Hematopoietic multipotent progenitor cell treated with erythropoietin and hydrocortisone succinate and interleukin-3 and kit ligand, for 6 days (in vitro differentiated cells): ENCODE measurements around the gene ZDHHC3.
"Not testable (repeated sequence)": the region's sequence is repeated elsewhere in the genome, so short reads cannot be mapped to it uniquely, and the experiment has no call there.

ENCODE experiments used
- DNase-seq: peaks from one replicate; pipeline ENCODE4 v3.0.0-alpha.2; 2015

The ZDHHC3 gene

DNA sequence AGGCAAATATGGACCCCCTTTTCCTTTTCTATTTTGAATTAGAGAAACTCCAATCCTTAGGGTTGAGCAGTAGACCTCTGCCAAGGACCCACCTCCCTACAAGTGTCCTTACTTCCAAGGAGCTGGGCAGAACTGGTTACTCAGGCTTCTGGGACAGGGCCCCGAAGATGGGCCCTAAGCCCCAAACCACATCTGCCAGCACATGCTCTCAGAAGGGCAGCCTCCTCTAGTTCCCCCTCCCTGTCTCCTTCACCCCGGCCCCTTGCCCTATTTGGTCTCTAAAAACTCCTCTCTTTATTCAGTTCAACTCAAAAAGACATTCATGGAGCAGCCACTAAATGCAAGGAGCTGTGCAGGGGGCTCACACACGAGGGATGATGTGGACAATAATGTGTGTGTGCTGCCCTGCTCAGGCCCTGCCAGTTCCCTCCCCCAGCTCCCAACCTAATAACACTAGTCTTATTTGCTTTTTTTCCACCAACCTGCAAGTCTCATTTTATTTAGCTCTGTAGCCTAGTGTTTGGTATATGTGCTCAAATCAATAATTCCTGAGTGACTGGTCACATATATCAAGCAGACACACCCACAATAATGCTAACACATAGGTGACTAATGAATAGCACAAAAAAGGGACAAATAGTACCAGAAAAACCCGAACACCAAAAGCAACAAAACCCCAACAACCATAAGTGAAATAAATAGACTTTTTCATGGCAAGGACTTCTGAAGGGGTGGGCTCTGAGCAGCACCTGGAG is 12.2 kb downstream of the ZDHHC3 start:
- no peak for DNase-seq

- no peak for DNase-seq
These were observed 13.2 kb downstream of the ZDHHC3 start for GRCh38 chr3:44962621-44963393.

DNA sequence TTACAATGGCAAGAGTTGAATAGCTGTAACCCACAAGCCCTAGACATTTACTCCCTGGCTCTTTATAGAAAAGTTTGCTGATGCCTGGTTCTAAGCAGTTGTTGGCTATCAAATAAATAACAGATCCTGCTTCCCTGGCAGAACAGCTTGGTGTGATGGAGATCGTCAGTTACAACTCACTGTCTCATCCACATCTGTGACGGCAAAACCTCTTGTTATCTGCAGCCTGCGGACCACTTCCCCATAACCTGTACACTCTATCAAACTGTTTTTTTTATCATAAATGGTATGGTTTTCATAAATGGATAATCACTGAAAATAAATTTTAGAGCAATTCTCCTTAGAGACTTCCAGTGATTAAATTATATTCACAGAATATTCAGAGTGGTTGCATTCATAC is 14.1 kb downstream of the ZDHHC3 start:
- DNase-seq: peak; percentile 53

DNA sequence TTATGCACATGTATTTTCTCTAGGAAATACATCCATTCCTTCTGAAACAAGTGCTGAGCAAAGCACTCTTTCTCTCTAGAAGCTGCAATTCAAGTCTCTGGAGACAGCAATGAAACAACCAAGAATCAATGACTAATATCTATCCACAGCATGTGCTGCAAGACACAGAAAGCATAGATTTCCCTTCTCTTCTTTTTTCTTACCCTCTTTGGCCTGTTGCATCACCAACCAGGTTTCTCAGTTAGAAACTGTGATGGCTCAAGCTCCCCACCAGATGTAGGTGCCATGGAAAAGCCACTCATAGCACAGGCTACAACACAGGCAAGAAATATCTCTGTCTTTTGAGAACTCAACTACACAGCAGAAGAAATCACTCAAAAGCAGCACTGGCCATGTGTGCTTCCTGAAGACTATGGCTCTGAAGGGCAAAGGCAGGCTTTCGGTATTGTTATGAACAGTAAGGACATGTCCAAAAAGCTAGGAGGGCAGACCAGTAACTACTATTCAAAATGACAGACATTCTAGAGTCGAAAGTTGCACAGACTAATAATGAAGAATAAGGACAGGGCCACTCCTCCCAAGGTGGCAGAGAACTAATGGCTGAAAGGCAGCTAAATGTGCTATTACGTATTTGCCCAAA is 15.5 kb downstream of the ZDHHC3 start:
- DNase-seq: no peak

GRCh38 chr3:44958386-44958785 is 17.6 kb downstream of the ZDHHC3 start:
- no peak for DNase-seq

- no peak for DNase-seq
These were observed 18.0 kb downstream of the ZDHHC3 start for GRCh38 chr3:44957986-44958385.

DNA sequence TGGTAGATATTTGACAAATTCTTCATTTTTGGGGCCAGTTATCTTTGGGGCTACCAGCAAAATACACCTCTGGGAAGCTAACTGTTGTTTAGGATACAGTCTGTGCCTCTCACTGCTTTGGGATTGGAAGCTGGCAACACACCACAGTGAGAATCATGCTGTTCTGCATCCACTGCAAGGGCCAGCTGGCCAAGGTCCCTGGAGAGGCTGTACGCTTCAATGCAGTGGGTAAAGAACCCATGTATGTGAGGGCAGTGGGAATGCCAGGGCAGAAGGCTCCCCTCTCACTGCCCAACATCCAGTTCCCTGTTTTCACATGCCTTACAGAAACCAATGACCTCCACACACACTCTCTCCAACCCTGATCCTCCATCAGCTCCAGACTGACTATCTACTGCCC is 20.1 kb downstream of the ZDHHC3 start:
- no peak for DNase-seq

- peak; percentile 51 for DNase-seq
These were observed 21.0 kb downstream of the ZDHHC3 start for GRCh38 chr3:44954962-44955361.

DNA sequence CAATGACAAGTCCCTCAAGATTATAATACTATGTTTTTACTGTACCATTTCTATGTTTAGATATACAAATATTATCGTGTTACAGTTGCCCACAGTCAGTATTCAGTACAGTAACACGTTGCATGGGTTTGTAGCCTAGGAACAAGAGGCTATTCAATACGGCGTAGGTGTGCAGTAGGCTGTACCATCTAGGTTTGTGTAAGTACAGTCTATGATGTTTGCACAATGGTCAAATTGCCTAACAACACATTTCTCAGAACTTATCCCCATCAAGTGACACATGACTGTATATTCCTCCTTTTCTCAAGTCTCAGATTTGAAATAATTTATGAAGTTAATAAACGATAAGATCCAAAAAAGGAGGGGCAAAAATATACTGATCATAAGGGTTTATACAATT is 21.7 kb downstream of the ZDHHC3 start:
- no peak for DNase-seq

DNA sequence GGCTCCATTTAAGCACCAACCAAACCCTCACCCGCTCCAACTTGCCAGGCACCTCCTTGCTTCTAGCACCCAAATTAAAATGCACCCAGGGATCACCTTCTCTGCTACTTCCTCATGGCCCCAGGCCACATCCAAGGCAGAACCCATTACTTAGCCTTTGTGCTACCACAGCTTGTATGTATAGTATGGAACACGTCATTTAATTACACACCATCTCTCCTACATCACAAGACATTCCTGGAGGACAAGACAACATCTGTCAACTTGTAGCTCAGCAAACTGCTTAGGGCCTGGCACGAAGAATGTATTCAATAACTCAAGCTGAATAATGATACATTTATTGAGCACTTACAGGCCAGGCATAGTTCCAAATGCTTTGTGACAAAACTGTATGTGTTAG is 23.3 kb downstream of the ZDHHC3 start:
- DNase-seq: no peak

GRCh38 chr3:44950275-44950734 is 25.7 kb downstream of the ZDHHC3 start:
- no peak for DNase-seq

DNA sequence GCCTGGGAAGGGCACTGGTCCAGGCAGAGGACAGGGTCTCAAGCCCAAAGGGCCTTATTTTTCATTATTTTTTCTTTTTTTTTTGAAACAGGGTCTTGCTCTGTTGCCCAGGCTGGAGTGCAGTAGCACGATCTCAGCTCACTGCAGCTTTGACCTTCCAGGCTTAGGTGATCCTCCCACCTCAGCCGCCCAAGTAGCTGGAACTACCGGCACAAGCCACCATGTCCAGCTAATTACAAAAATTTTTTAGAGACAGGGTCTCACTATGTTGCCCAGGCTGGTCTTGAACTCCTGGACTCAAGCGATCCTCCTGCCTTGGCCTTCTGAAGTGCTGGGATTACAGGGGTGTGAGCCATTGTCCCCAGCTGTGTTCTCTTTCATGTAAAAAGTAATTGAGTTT is 26.2 kb downstream of the ZDHHC3 start:
- not testable (repeated sequence) for DNase-seq

DNA sequence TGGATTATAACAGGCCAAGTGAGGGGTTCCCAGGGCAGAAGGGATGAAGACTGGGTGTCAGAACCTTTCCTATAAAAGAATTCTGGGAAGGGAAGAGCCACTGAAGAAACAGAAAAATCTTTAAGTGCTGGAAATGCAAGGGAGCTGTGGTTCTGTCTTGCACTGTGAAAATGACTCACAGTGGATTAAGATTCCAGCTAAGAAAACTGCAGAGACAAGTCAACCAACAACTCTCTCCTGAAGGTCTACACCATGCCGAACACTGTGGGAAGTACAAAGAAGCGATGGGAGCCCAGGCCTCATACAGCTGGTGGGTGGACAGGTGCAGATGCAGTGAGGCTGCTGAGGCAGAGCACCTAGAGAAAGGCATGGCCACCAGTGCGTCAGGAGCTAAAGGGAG is 27.7 kb downstream of the ZDHHC3 start:
- no peak for DNase-seq

DNA sequence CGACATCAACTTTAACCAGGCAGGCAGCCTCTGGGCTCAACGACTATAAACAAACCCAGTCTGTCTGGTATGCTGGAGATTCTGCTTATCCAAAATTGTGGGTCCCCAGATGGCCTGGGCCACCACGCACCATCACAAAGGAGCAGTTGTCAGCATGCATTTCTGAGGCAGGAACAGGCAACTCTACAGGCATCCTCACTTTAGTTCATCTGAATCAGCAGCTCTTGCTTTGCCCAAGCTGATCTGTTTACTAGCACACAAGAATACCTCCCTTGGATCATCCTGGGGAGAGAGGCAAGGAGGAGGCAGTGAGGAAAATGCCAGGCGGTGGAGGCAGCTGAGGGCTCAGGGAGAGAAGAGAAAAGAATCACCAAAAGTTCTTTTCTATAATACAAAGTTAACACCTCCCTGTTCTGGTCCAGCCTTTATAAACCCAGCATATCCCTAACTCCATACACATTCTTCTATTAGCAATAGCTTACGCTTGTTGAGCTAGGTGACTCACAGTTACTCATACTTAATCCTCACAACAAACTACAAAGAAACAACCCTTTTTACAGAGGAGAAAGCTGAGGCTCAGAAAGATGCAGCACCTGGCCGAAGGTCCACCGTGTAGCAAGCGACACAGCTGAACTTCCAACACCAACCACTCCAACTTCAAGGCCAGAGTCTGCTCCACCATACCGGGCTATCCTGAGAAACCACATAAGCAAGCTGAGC is 33.6 kb downstream of the ZDHHC3 start:
- no peak for DNase-seq

DNA sequence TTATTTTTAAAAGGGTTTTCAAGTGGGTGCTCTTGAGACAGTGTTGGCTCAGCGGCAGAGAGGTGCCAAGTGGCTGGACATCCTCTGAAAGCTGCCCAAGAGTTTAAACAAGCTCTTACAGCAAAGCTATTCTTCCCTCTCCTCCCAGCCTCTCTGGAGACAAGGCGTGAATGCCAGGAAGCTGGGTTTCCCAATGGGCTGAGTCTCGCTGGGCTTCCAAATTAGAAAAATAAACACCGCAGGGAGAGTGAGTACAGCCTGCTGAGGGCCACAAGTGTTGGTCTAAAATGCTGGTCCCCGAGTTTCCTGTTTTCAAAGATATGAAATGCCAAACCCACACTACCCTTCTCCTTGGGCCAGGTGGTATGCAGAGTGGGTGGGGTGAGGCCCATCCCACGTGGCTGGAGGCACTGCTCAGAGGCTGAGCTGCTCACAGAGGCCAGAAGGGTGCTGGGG is 36.4 kb downstream of the ZDHHC3 start:
- no peak for DNase-seq

GRCh38 chr3:44932986-44933944 is 42.7 kb downstream of the ZDHHC3 start:
- DNase-seq: no peak

DNA sequence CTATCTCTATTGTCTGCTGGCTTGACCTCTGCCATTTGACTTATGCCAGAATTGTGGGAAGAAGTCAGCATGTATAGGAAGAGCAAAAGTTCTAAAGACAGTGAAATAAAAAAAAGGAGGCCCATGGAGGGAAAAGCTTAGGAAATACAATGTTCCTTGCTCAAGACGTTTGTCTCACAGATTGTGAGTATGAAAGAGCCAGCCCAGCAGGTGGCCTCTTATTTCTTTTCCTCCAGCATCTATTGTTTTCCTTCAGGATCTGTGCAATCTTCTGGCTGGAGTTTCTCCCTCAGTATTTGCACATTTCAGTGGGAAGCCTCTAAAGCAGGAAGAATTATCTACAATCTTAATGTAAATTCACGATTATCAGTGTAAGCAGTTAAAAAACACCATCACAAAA is 43.7 kb downstream of the ZDHHC3 start:
- DNase-seq: no peak

GRCh38 chr3:44931791-44932190 is 44.2 kb downstream of the ZDHHC3 start:
- DNase-seq: no peak

DNA sequence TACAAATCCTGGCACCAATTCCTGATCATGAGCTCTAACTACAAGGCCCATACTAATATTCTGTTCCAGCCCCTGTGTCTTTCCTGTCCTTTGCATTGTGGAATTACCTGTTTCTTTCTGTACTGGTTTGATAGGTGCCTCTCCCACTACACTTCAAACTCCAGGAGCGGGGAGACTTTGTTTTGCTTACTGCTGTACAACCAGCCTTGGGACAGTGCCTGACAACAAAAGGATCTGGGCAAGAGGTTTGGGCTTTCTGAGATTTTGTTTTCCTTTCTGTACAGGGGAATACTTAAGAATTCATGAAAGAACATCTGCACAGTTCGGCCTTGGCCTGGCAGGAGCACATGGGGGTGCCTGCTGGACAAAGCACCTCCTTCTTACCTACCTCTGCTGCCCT is 45.1 kb downstream of the ZDHHC3 start:
- DNase-seq: no peak

DNA sequence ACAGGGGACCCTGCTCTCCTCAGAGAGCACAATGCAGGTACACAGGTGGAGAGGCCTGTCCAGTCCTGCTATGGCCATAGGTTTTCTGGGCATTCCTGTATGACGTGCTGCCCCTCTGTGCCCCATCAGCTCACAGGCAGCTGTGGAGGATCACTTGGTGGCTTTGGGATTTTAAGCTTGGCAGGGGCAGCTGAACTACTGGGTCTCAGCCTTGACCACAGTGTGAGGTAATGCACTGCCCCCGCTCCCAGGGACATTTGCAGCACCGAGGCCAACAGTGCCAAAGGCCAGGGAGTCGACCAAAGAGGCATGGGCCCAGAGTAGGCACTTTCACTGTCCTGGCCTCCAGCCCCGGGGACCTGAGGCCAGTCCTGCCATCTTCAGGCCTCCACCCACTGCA is 46.2 kb downstream of the ZDHHC3 start:
- DNase-seq: no peak

DNA sequence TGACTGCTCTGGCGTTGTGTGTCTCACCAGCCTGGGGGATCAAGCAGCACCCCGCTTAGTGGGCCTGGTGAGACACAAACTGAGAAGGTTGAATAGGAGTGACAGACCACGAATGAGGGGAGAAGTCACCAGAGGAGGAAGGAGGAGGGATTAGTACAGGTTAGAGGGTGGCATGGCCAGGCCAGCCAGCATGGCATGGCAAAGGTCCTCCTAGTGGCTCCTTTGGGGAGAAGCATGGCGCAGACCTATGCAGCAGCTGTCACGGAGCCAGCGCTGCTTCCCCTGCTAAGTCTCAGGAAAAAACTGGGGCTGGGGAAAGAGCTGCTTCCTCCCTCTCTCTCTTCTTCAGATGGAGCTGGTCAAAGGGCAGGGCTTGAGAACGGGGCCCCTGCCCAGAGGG is 48.6 kb downstream of the ZDHHC3 start:
- peak; percentile 62 for DNase-seq

GRCh38 chr3:44926921-44927320 is 49.1 kb downstream of the ZDHHC3 start:
- peak; percentile 95 for DNase-seq
